Thyroid gland (tissue), 4 donors: ENCODE measurements around the gene FAM168B. TPM values are rescaled to one million over a fixed set of nuclear protein-coding genes. Genes with fewer than 3 reads are reported as not detected.
"Not testable (repeated sequence)": the region's sequence is repeated elsewhere in the genome, so short reads cannot be mapped to it uniquely, and the experiment has no call there.

Experiments
- DNase-seq, 2 donors: peaks; one replicate each; pipeline ENCODE4 v3.0.0-alpha.2; 2019
- H3K27ac ChIP-seq, 3 donors: fragments of 200-600 bp; sonication (generic); 1 replicate in 2 of 3; 2 replicates in 1 of 3; pipeline ENCODE4 v1.5.1; 2016 to 2019; ENCODE audit warnings: mild to moderate bottlenecking in 1 of 3, moderate library complexity in 1 of 3
- H3K27me3 ChIP-seq: fragments of 200-600 bp; sonication (generic); one replicate; pipeline ENCODE4 v1.5.1; 2019
- H3K36me3 ChIP-seq, 2 donors: fragments of 200-600 bp; sonication (generic); one replicate each; pipeline ENCODE4 v1.5.1; 2016 to 2019
- H3K4me1 ChIP-seq, 2 donors: fragments of 200-600 bp; sonication (generic); one replicate each; pipeline ENCODE4 v1.5.1; 2017 to 2019
- H3K4me3 ChIP-seq, 3 donors: fragments of 200-600 bp; sonication (generic); replicated peaks in 1 of 3; 1 replicate in 2 of 3; 2 replicates in 1 of 3; pipeline ENCODE4 v1.5.1; 2016; ENCODE audit warnings: mild to moderate bottlenecking in 1 of 3
- H3K9me3 ChIP-seq: fragments of 200-600 bp; sonication (generic); one replicate; pipeline ENCODE4 v1.5.1; 2017
- POLR2A ChIP-seq, 2 donors: fragments of 450-650 bp; IDR thresholded peaks; one replicate each; pipeline ENCODE4 v1.6.1; 2017; ENCODE audit warnings: antibody characterized with exemption in 2 of 2, mild to moderate bottlenecking in 2 of 2, moderate library complexity in 1 of 2
- WGBS, 2 donors: methylation state at CpG; one replicate each; pipeline ENCODE4 v1.1.5; 2017; 5-methylcytosine and 5-hydroxymethylcytosine counted together
- intact Hi-C: fragments of 100-400 bp; cut with DNase I; formaldehyde crosslinking; loops from one replicate; pipeline ENCODE4 v1.15.1; 2023
- total RNA-seq, 4 donors: library from RNA; depleted of rRNA; stranded (reverse); fragments of >200 nt; gene quantifications; one replicate each; pipeline ENCODE4 v1.2.3, GENCODE V29; 2016
- TF ChIP-seq, protein P1 (sequence below), 6 experiments: fragments of 200-600 bp in 3 of 6; fragments of 450-650 bp in 3 of 6; sonication (generic) in 3 of 6; IDR thresholded peaks; one replicate each; pipeline ENCODE4 v1.5.1; 2016 to 2019; ENCODE audit warnings: antibody characterized with exemption in 6 of 6, mild to moderate bottlenecking in 2 of 6, inconsistent platforms in 1 of 6, moderate library complexity in 1 of 6

FAM168B gene
- total RNA-seq, 4 donors from 2014 or later, result 110 to 156 (median 146) TPM

GRCh38 chr2:131077182-131077846, 15.9 kb downstream of the FAM168B start:
- Histone ChIP-seq H3K4me3 (no peak overlapping the region), H3K9me3 (no peaks in the 10 kb centered on the region), H3K4me1 (peaks cover 7 to 10% of the 10 kb centered on the region in 2 donors), H3K27me3 (no peaks in the 10 kb centered on the region), H3K27ac (no peak overlapping the region), H3K36me3 (peaks cover 29 to 42% of the 10 kb centered on the region in 2 donors)
- WGBS, 2 donors, result 86 to 89% methylated on average over 11 of the region's 11 CpGs
- intact Hi-C loops, result no loop called here
- DNase-seq, result no peak
- TF ChIP-seq, protein P1, sequence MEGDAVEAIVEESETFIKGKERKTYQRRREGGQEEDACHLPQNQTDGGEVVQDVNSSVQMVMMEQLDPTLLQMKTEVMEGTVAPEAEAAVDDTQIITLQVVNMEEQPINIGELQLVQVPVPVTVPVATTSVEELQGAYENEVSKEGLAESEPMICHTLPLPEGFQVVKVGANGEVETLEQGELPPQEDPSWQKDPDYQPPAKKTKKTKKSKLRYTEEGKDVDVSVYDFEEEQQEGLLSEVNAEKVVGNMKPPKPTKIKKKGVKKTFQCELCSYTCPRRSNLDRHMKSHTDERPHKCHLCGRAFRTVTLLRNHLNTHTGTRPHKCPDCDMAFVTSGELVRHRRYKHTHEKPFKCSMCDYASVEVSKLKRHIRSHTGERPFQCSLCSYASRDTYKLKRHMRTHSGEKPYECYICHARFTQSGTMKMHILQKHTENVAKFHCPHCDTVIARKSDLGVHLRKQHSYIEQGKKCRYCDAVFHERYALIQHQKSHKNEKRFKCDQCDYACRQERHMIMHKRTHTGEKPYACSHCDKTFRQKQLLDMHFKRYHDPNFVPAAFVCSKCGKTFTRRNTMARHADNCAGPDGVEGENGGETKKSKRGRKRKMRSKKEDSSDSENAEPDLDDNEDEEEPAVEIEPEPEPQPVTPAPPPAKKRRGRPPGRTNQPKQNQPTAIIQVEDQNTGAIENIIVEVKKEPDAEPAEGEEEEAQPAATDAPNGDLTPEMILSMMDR (IDR thresholded peaks at IDR 0.05), result no peak
- TF ChIP-seq POLR2A (IDR thresholded peaks at IDR 0.05), result no peak

GRCh38 chr2:131076707-131077106, 16.6 kb downstream of the FAM168B start:
- Histone ChIP-seq H3K36me3 (peaks cover 25 to 37% of the 10 kb centered on the region in 2 donors), H3K9me3 (no peaks in the 10 kb centered on the region), H3K27me3 (no peaks in the 10 kb centered on the region), H3K4me3 (no peak overlapping the region), H3K4me1 (peaks cover 7 to 10% of the 10 kb centered on the region in 2 donors), H3K27ac (no peak overlapping the region)
- TF ChIP-seq POLR2A (IDR thresholded peaks at IDR 0.05), result no peak
- TF ChIP-seq, protein P1 (IDR thresholded peaks at IDR 0.05), result no peak
- 86 to 92% methylated on average over 5 of the region's 5 CpGs for WGBS, 2 donors
- DNase-seq, result no peak
- intact Hi-C loops, result no loop called here

- H3K27me3 ChIP-seq, intact Hi-C loops, H3K9me3 ChIP-seq, H3K27ac ChIP-seq, DNase-seq, H3K4me1 ChIP-seq, H3K4me3 ChIP-seq: not testable (repeated sequence)
- peaks cover 18 to 27% of the 10 kb centered on the region in 2 donors for H3K36me3 ChIP-seq
- 94 to 95% methylated on average over 15 of the region's 15 CpGs for WGBS, 2 donors
Measured at GRCh38 chr2:131075578-131075977, 17.7 kb downstream of the FAM168B start.

DNA sequence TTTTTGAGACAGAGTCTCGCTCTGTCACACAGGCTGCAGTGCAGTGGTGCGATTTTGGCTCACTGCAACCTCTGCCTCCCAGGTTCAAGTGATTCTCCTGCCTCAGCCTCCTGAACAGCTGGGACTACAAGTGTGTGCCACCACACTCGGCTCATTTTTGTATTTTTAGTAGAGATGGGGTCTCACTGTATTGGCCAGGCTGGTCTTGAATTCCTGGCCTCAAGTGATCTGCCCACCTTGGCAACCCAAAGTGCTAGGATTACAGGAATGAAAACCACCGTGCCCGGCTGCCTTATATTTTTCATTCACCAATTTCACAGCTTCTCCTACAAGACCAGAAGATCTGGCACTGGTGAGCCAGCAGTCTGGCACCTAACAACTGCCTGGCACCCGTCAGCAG, 25.1 kb downstream of the FAM168B start:
- H3K4me1 ChIP-seq, result peaks cover 14 to 18% of the 10 kb centered on the region in 2 donors
- DNase-seq, H3K27me3 ChIP-seq, intact Hi-C loops, H3K4me3 ChIP-seq, H3K9me3 ChIP-seq, H3K27ac ChIP-seq, H3K36me3 ChIP-seq: not testable (repeated sequence)
- 89 to 91% methylated on average over 6 of the region's 6 CpGs for WGBS, 2 donors

DNA sequence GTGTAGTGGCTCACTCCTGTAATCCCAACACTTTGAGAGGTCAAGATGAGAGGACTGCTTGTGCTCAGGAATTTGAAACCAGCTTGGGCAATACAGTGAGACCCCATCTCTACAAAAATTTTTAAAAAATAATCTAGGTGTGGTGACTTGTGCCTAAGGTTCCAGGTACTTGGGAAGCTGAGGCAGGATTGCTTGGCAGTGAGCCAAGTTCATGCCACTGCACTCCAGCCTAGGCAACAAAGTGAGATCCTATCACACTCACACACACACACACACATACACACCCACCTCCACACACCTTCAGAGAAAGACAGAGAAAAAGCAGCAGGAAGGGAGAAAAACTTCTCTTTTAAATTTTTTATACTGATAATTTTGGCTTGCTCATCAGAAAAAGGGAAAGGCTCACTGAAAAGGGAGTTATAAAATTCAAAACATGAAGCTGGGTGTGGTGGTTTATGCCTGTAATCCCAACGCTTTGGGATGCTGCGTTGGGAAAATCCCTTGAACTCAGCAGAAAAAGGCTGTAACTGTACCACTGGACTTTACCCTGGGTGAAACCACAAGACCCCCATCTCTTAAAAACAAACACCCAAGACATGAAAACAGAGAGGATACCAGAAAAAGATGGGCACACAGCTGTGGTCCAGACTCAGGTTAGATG, 25.7 kb downstream of the FAM168B start:
- no peak for DNase-seq
- peaks cover 16 to 18% of the 10 kb centered on the region in 2 donors for H3K4me1 ChIP-seq
- intact Hi-C loops, result no loop called here
- 65 to 87% methylated on average over 2 of the region's 2 CpGs for WGBS, 2 donors
- H3K9me3 ChIP-seq, result no peaks in the 10 kb centered on the region
- no peak for TF ChIP-seq POLR2A (IDR thresholded peaks at IDR 0.05)
- TF ChIP-seq, protein P1 (IDR thresholded peaks at IDR 0.05), result no peak
- no peaks in the 10 kb centered on the region for H3K27me3 ChIP-seq
- H3K27ac ChIP-seq, result no peak overlapping the region
- no peak overlapping the region for H3K4me3 ChIP-seq
- H3K36me3 ChIP-seq, result peaks cover 0 to 8% of the 10 kb centered on the region in 2 donors
